Omental fat pad (tissue), 4 donors: Measurements from ENCODE around the gene MRPL28. TPM values are rescaled to one million over a fixed set of nuclear protein-coding genes. Genes with fewer than 3 reads are reported as not detected.
A peak's percentile ranks its signal among the peaks of the same experiment; 100 is the strongest.

Experiments used
- ATAC-seq: fragments of 150-250 bp; one replicate; pipeline ENCODE4 v1.9.1; 2016; ENCODE audit warnings: mild to moderate bottlenecking, moderate library complexity; ENCODE audit not compliant: low FRiP score
- DNase-seq: peaks from one replicate; pipeline ENCODE4 v3.0.0-alpha.2; 2019; ENCODE audit warnings: low spot score
- CTCF ChIP-seq, 3 donors: fragments of 450-650 bp; IDR thresholded peaks; one replicate each; pipeline ENCODE4 v1.5.1; 2016 to 2017; ENCODE audit warnings: antibody characterized with exemption in 3 of 3, mild to moderate bottlenecking in 3 of 3, moderate library complexity in 2 of 3
- total RNA-seq, 4 donors: library from RNA; depleted of rRNA; stranded (reverse); fragments of >200 nt; gene quantifications; one replicate each; pipeline ENCODE4 v1.1.0, GENCODE V29; 2016

The MRPL28 gene
- total RNA-seq, 4 donors from 2014 or later, result 53.3 to 58.2 (median 53.9) TPM

- no peak for ATAC-seq
- no peak for DNase-seq
- no peak for TF ChIP-seq CTCF (IDR thresholded peaks at IDR 0.05)
Observed at GRCh38 chr16:354971-355461, 15.3 kb downstream of the MRPL28 start.

- DNase-seq, result no peak
- ATAC-seq, result no peak
- TF ChIP-seq CTCF (IDR thresholded peaks at IDR 0.05), result no peak
Observed at GRCh38 chr16:354291-354881, 16.0 kb downstream of the MRPL28 start.

GRCh38 chr16:353404-354290 is 16.7 kb downstream of the MRPL28 start:
- DNase-seq (no peak), ATAC-seq (peak; percentile 2)
- no peak for TF ChIP-seq CTCF (IDR thresholded peaks at IDR 0.05)

- ATAC-seq (peak; percentile 88), DNase-seq (peak; percentile 100)
- TF ChIP-seq CTCF (IDR thresholded peaks at IDR 0.05), result no peak
Observed at GRCh38 chr16:352547-353403, 17.6 kb downstream of the MRPL28 start, which contains the start of gene AXIN1. AXIN1 (minus strand) TSS chr16:352723; CDS start chr16:347025, 5,698 bp downstream.

GRCh38 chr16:351804-352520 is 18.4 kb downstream of the MRPL28 start:
- ATAC-seq (peak; percentile 34), DNase-seq (no peak)
- TF ChIP-seq CTCF (IDR thresholded peaks at IDR 0.05), result no peak

- no peak for TF ChIP-seq CTCF (IDR thresholded peaks at IDR 0.05)
- DNase-seq (no peak), ATAC-seq (no peak)
Observed at GRCh38 chr16:350203-350602, 20.1 kb downstream of the MRPL28 start.
